Caco-2 (cell line): ENCODE data around the gene MAPK8IP2. TPM values are rescaled to one million over a fixed set of nuclear protein-coding genes. Genes with fewer than 3 reads are reported as not detected.
"Not testable (repeated sequence)": the region's sequence is repeated elsewhere in the genome, so short reads cannot be mapped to it uniquely, and the experiment has no call there.

Experiments
- BruUV-seq: library from RNA; stranded (reverse); fragments of 400-500 nt; replicated peaks from 2 replicates; lab custom pipeline; 2021; lab: Mats Ljungman, UMichigan
- CTCF ChIA-PET: fragments of 300-600 bp; sonication (Branson Sonifier 250); formaldehyde crosslinking; loops from one replicate; lab custom pipeline; 2022; ENCODE audit warnings: antibody characterized with exemption; lab: Charles Lee
- POLR2A ChIA-PET: fragments of 300-600 bp; sonication (Branson Sonifier 250); formaldehyde crosslinking; loops from one replicate; lab custom pipeline; 2022; ENCODE audit warnings: antibody characterized with exemption; lab: Charles Lee
- DNase-seq, 2 experiments: peaks; one replicate each; pipeline versions ENCODE4 v3.0.0 to v3.0.0-alpha.2; 2020 to 2022
- H3K27me3 ChIP-seq: replicated peaks from 2 replicates; pipeline ENCODE4 v1.6.0; 2011; ENCODE audit warnings: low read length; ENCODE audit not compliant: control insufficient read depth, insufficient read depth
- H3K36me3 ChIP-seq: 2 replicates; pipeline ENCODE4 v1.5.1; 2011; ENCODE audit warnings: low read length; ENCODE audit not compliant: control insufficient read depth, insufficient read depth
- H3K4me1 ChIP-seq: fragments of 250-450 bp; sonication (Bioruptor Pico); 2 replicates; pipeline ENCODE4 v1.5.1; 2020; ENCODE audit warnings: mild to moderate bottlenecking
- H3K4me3 ChIP-seq: 2 replicates; pipeline ENCODE4 v1.5.1; 2011; ENCODE audit warnings: low read depth, mild to moderate bottlenecking, control low read depth, low read length
- H3K9me3 ChIP-seq: fragments of 250-450 bp; sonication (Bioruptor Pico); 2 replicates; pipeline ENCODE4 v1.5.1; 2020; ENCODE audit warnings: mild to moderate bottlenecking, moderate library complexity
- H3K27ac Mint-ChIP-seq: one replicate; pipeline ENCODE4 v1.8.0; 2022; ENCODE audit warnings: mixed read lengths; ENCODE audit not compliant: unreplicated experiment
- H3K27me3 Mint-ChIP-seq: one replicate; pipeline ENCODE4 v1.8.0; 2022; ENCODE audit warnings: mixed read lengths; ENCODE audit not compliant: insufficient read depth, unreplicated experiment
- H3K36me3 Mint-ChIP-seq: one replicate; pipeline ENCODE4 v1.8.0; 2022; ENCODE audit warnings: mild to moderate bottlenecking, mixed read lengths; ENCODE audit not compliant: insufficient read depth, unreplicated experiment
- H3K4me1 Mint-ChIP-seq: one replicate; pipeline ENCODE4 v1.8.0; 2022; ENCODE audit warnings: low read depth, mixed read lengths; ENCODE audit not compliant: unreplicated experiment
- H3K4me3 Mint-ChIP-seq: one replicate; pipeline ENCODE4 v1.8.0; 2022; ENCODE audit warnings: mild to moderate bottlenecking, moderate library complexity, mixed read lengths; ENCODE audit not compliant: unreplicated experiment
- H3K9me3 Mint-ChIP-seq: one replicate; pipeline ENCODE4 v1.8.0; 2022; ENCODE audit warnings: mixed read lengths; ENCODE audit not compliant: unreplicated experiment
- CTCF ChIP-seq, 2 experiments: fragments of 200-600 bp in 1 of 2; IDR thresholded peaks; 1 replicate in 1 of 2; 2 replicates in 1 of 2; pipeline versions ENCODE4 v1.5.1 to v1.8.0; 2011 to 2022; ENCODE audit warnings: antibody characterized with exemption in 1 of 2, control low read depth in 1 of 2, inconsistent platforms in 1 of 2, low read depth in 1 of 2, low read length in 1 of 2, mild to moderate bottlenecking in 1 of 2, moderate library complexity in 1 of 2; ENCODE audit not compliant: insufficient read depth in 1 of 2, severe bottlenecking in 1 of 2, unreplicated experiment in 1 of 2
- intact Hi-C: fragments of 100-400 bp; cut with micrococcal nuclease; formaldehyde crosslinking; loops from one replicate; pipeline ENCODE4 v1.10.0; 2022; ENCODE audit not compliant: unreplicated experiment
- total RNA-seq: library from RNA; stranded (reverse); gene quantifications from 2 replicates; pipeline ENCODE4 v1.2.3, GENCODE V29; 2022

The MAPK8IP2 gene
- total RNA-seq, 1 experiment from 2014 or later: 3.9 TPM

GRCh38 chr22:50633086-50633485, 32.5 kb downstream of the MAPK8IP2 start:
- TF ChIP-seq CTCF (IDR thresholded peaks at IDR 0.05; ENCODE audit: insufficient read depth in 1 of 2, low read depth in 1 of 2, low read length in 1 of 2, severe bottlenecking in 1 of 2, unreplicated experiment in 1 of 2): no peak
- intact Hi-C loops: no loop called here
- no TSS peak for BruUV-seq
- H3K4me3 Mint-ChIP-seq: no peak overlapping the region
- CTCF ChIA-PET: no interaction called here
- no peak for DNase-seq
- H3K4me3 ChIP-seq: no peak overlapping the region
- H3K27me3 Mint-ChIP-seq: no peaks in the 10 kb centered on the region
- peaks cover 4% of the 10 kb centered on the region for H3K4me1 ChIP-seq
- POLR2A ChIA-PET: no interaction called here
- no peaks in the 10 kb centered on the region for H3K27me3 ChIP-seq
- no peaks in the 10 kb centered on the region for H3K9me3 Mint-ChIP-seq
- no peaks in the 10 kb centered on the region for H3K9me3 ChIP-seq
- no peak overlapping the region for H3K27ac Mint-ChIP-seq
- peaks cover 10% of the 10 kb centered on the region for H3K4me1 Mint-ChIP-seq
- no peaks in the 10 kb centered on the region for H3K36me3 Mint-ChIP-seq
- H3K36me3 ChIP-seq: no peaks in the 10 kb centered on the region

GRCh38 chr22:50633771-50634170, 33.2 kb downstream of the MAPK8IP2 start:
- ChIA-PET POLR2A (no interaction called here), CTCF (no interaction called here)
- H3K4me1 Mint-ChIP-seq: peaks cover 4% of the 10 kb centered on the region
- peaks cover 3% of the 10 kb centered on the region for H3K4me1 ChIP-seq
- DNase-seq: no peak
- H3K4me3 ChIP-seq: no peak overlapping the region
- H3K27me3 Mint-ChIP-seq: no peaks in the 10 kb centered on the region
- TF ChIP-seq CTCF (IDR thresholded peaks at IDR 0.05; ENCODE audit: insufficient read depth in 1 of 2, low read depth in 1 of 2, low read length in 1 of 2, severe bottlenecking in 1 of 2, unreplicated experiment in 1 of 2): no peak
- no peaks in the 10 kb centered on the region for H3K36me3 ChIP-seq
- H3K27ac Mint-ChIP-seq: no peak overlapping the region
- H3K4me3 Mint-ChIP-seq: no peak overlapping the region
- no peaks in the 10 kb centered on the region for H3K9me3 Mint-ChIP-seq
- BruUV-seq: no TSS peak
- intact Hi-C loops: no loop called here
- H3K9me3 ChIP-seq: no peaks in the 10 kb centered on the region
- H3K36me3 Mint-ChIP-seq: no peaks in the 10 kb centered on the region
- no peaks in the 10 kb centered on the region for H3K27me3 ChIP-seq

GRCh38 chr22:50635591-50635990, 35.0 kb downstream of the MAPK8IP2 start:
- no peak overlapping the region for H3K4me3 ChIP-seq
- intact Hi-C loops: no loop called here
- TF ChIP-seq CTCF (IDR thresholded peaks at IDR 0.05; ENCODE audit: insufficient read depth in 1 of 2, low read depth in 1 of 2, low read length in 1 of 2, severe bottlenecking in 1 of 2, unreplicated experiment in 1 of 2): no peak
- Mint-ChIP-seq H3K27ac (no peak overlapping the region), H3K9me3 (no peaks in the 10 kb centered on the region), H3K4me3 (no peak overlapping the region), H3K36me3 (no peaks in the 10 kb centered on the region), H3K4me1 (no peaks in the 10 kb centered on the region), H3K27me3 (no peaks in the 10 kb centered on the region)
- no peaks in the 10 kb centered on the region for H3K9me3 ChIP-seq
- H3K27me3 ChIP-seq: no peaks in the 10 kb centered on the region
- BruUV-seq: no TSS peak
- POLR2A ChIA-PET: no interaction called here
- no peak for DNase-seq
- H3K36me3 ChIP-seq: no peaks in the 10 kb centered on the region
- CTCF ChIA-PET: no interaction called here
- H3K4me1 ChIP-seq: no peaks in the 10 kb centered on the region

GRCh38 chr22:50640296-50640695, 39.7 kb downstream of the MAPK8IP2 start:
- POLR2A ChIA-PET, H3K4me1 Mint-ChIP-seq, H3K4me1 ChIP-seq, H3K27ac Mint-ChIP-seq, H3K27me3 Mint-ChIP-seq, H3K9me3 ChIP-seq, H3K27me3 ChIP-seq, H3K9me3 Mint-ChIP-seq, H3K4me3 ChIP-seq, H3K36me3 Mint-ChIP-seq, DNase-seq, H3K36me3 ChIP-seq, intact Hi-C loops, BruUV-seq, H3K4me3 Mint-ChIP-seq: not testable (repeated sequence)
- CTCF ChIA-PET: interaction anchor here (1.0 kb wide), 1 partner anchor 12 kb away, joined by 3 read pairs; the partner anchor contains the start of gene ARSA
